ENCODE data around the gene MTMR11. TPM values are rescaled to one million over a fixed set of nuclear protein-coding genes. Genes with fewer than 3 reads are reported as not detected.

The MTMR11 gene
- total RNA-seq, 1 experiment from 2014 or later, result 16.0 TPM

DNA sequence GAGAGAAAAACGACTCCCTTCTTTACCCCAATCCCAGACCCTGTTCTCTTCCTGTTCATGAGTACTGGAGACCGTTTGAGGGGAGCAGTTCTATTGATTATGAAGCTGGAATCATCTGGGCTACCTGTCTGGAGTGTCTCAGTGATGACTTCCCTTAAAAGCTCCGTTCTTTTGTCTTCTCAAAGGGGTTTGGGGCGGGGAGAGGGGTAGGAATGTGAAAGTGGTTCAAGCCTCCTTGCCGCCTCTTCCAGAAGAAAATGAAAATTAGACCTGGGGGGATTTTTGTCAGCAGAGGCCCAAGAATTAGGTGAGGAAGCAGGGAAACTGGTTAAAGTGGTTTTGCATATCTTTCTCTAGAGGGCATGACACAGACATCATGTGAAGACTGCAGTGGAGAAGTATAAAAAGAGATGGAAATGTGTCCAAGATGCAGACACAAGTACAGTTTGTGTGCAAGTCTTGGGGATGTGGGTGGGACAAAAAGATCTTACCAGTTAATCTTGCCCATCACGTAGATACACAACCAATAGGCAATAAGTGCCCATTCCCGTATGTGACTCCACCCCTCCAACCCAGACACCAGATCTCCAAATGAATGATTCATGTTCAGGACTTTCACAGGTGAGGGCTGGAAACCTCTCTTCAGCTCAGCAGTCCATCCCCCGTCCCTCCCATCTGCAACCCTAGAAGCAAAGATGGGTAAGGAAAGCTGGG lies 470 bp upstream of the MTMR11 start:
- H3K4me1 ChIP-seq (replicated peaks; ENCODE audit: insufficient read depth), result peaks cover 40% of the 10 kb centered on the region
- DNase-seq, result peak; percentile 80 to 92
- H3K9me3 ChIP-seq (ENCODE audit: insufficient read depth, low read depth), result no peaks in the 10 kb centered on the region
- intact Hi-C loops (cut with micrococcal nuclease; ENCODE audit: unreplicated experiment), result loop anchor here (1.0 kb wide), 1 partner anchor 10 kb away; the partner anchor contains the start of gene SF3B4
- peak overlapping the region; percentile 95 for H3K27ac ChIP-seq
- peak overlapping the region; percentile 89 for H3K4me2 ChIP-seq
- H3F3A ChIP-seq (ENCODE audit: insufficient read depth, low read depth), result peaks cover 52% of the 10 kb centered on the region
- H3K9me2 ChIP-seq (ENCODE audit: insufficient read depth), result no peaks in the 10 kb centered on the region
- H3K36me3 ChIP-seq (ENCODE audit: low read depth), result peaks cover under 1% of the 10 kb centered on the region; the same call in 1 of the 2 replicates
- TF ChIP-seq CTCF (conservative IDR thresholded peaks at IDR 0.05) (0 out of 2 replicates have a peak, but pooled peaks have one; percentile 16), EZH2 (IDR thresholded peaks at IDR 0.05; ENCODE audit: low read depth) (no peak)
- no peaks in the 10 kb centered on the region for H4K20me1 ChIP-seq (ENCODE audit: insufficient read depth)
- ChIA-PET CTCF (no interaction called here), POLR2A (ENCODE audit: unreplicated experiment) (interaction anchor here (0.6 to 1.1 kb wide), 4 partner anchors 11 to 294 kb away, joined by 3 to 33 read pairs (median 4); a partner anchor contains a TSS)
- no peaks in the 10 kb centered on the region for H3K27me3 ChIP-seq (ENCODE audit: insufficient read depth, low read depth)
- BruUV-seq (replicated peaks), result TSS peak; percentile 15
- peak overlapping the region; percentile 89 for H2AFZ ChIP-seq
- no peaks in the 10 kb centered on the region for H3K79me2 ChIP-seq (ENCODE audit: low read depth)
- peak overlapping the region; percentile 81 for H3K4me3 ChIP-seq

DNA sequence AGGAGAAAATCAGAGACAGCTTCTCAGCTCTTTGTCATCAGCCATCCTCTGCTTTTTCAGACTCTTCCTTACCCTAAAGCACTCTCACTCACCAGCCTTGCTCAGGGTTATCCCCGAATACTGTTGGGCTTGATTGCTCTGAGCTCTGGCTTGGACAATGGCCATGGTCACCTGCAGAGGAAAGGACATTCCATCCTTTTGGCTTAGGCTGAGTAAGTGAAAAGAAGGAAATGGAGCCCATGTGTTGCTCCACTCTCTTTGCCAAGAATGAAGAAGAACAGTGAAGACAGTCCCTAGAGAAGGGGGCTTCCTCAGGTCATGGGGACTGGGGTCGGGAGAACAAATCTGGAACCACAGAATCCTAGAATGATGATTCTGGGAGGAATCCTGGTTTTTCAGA lies 2.3 kb downstream of the MTMR11 start:
- no peaks in the 10 kb centered on the region for H3K9me3 ChIP-seq (ENCODE audit: insufficient read depth, low read depth)
- H3F3A ChIP-seq (ENCODE audit: insufficient read depth, low read depth), result peaks cover 29% of the 10 kb centered on the region
- POLR2A ChIA-PET (ENCODE audit: unreplicated experiment), result no interaction called here
- no peak for TF ChIP-seq CTCF (conservative IDR thresholded peaks at IDR 0.05)
- TF ChIP-seq EZH2 (IDR thresholded peaks at IDR 0.05; ENCODE audit: low read depth), result no peak
- no peaks in the 10 kb centered on the region for H3K79me2 ChIP-seq (ENCODE audit: low read depth)
- H3K27ac ChIP-seq, result no peak overlapping the region
- H2AFZ ChIP-seq, result no peak overlapping the region
- DNase-seq, result no peak
- no peaks in the 10 kb centered on the region for H4K20me1 ChIP-seq (ENCODE audit: insufficient read depth)
- CTCF ChIA-PET, result no interaction called here
- no peaks in the 10 kb centered on the region for H3K27me3 ChIP-seq (ENCODE audit: insufficient read depth, low read depth)
- no peak overlapping the region for H3K4me2 ChIP-seq
- intact Hi-C loops (cut with micrococcal nuclease; ENCODE audit: unreplicated experiment), result no loop called here
- H3K4me3 ChIP-seq, result no peak overlapping the region
- H3K36me3 ChIP-seq (ENCODE audit: low read depth), result peaks cover 6% of the 10 kb centered on the region; the same call in 1 of the 2 replicates
- peaks cover 28% of the 10 kb centered on the region for H3K4me1 ChIP-seq (replicated peaks; ENCODE audit: insufficient read depth)
- BruUV-seq (replicated peaks), result no TSS peak
- no peaks in the 10 kb centered on the region for H3K9me2 ChIP-seq (ENCODE audit: insufficient read depth)

- CTCF ChIA-PET, result no interaction called here
- no peaks in the 10 kb centered on the region for H4K20me1 ChIP-seq (ENCODE audit: insufficient read depth)
These were observed 3.5 kb downstream of the MTMR11 start for GRCh38 chr1:149933208-149933607.

More at GRCh38 chr1:149933208-149933607, 3.5 kb downstream of the MTMR11 start:
- H3K27me3 ChIP-seq (ENCODE audit: insufficient read depth, low read depth), result no peaks in the 10 kb centered on the region
- H3K27ac ChIP-seq, result no peak overlapping the region
- intact Hi-C loops (cut with micrococcal nuclease; ENCODE audit: unreplicated experiment), result no loop called here
- no peaks in the 10 kb centered on the region for H3K9me2 ChIP-seq (ENCODE audit: insufficient read depth)
- H2AFZ ChIP-seq, result no peak overlapping the region
- no peaks in the 10 kb centered on the region for H3K79me2 ChIP-seq (ENCODE audit: low read depth)
- no peak for DNase-seq
- H3K4me3 ChIP-seq, result no peak overlapping the region
- H3K36me3 ChIP-seq (ENCODE audit: low read depth), result peaks cover 6% of the 10 kb centered on the region; the same call in 1 of the 2 replicates
- no peak overlapping the region for H3K4me2 ChIP-seq
- TF ChIP-seq EZH2 (IDR thresholded peaks at IDR 0.05; ENCODE audit: low read depth), result no peak
- no peak for TF ChIP-seq CTCF (conservative IDR thresholded peaks at IDR 0.05)
- no TSS peak for BruUV-seq (replicated peaks)
- H3F3A ChIP-seq (ENCODE audit: insufficient read depth, low read depth), result peaks cover 19% of the 10 kb centered on the region
- H3K9me3 ChIP-seq (ENCODE audit: insufficient read depth, low read depth), result no peaks in the 10 kb centered on the region
- POLR2A ChIA-PET (ENCODE audit: unreplicated experiment), result interaction anchor here (0.5 kb wide), 1 partner anchor 277 kb away, joined by 3 read pairs; no protein-coding TSS in a partner anchor
- peaks cover 32% of the 10 kb centered on the region for H3K4me1 ChIP-seq (replicated peaks; ENCODE audit: insufficient read depth)

All from PC-9 (cell line).